ENCODE data around the gene LITAF.

The LITAF gene

GRCh38 chr16:11552440-11552839, 34.3 kb downstream of the LITAF start:
- no peak overlapping the region for H3K4me3 ChIP-seq (ENCODE audit: low read length)
- no peak for TF ChIP-seq CTCF (IDR thresholded peaks at IDR 0.05; ENCODE audit: insufficient read depth, low read depth, low read length, missing control alignments)
- DNase-seq (ENCODE audit: low read depth): no peak

GRCh38 chr16:11551842-11552241, 34.9 kb downstream of the LITAF start:
- no peak for DNase-seq (ENCODE audit: low read depth)
- no peak for TF ChIP-seq CTCF (IDR thresholded peaks at IDR 0.05; ENCODE audit: insufficient read depth, low read depth, low read length, missing control alignments)
- no peak overlapping the region for H3K4me3 ChIP-seq (ENCODE audit: low read length)

GRCh38 chr16:11550791-11551498, 35.8 kb downstream of the LITAF start:
- no peak for TF ChIP-seq CTCF (IDR thresholded peaks at IDR 0.05; ENCODE audit: insufficient read depth, low read depth, low read length, missing control alignments)
- DNase-seq (ENCODE audit: low read depth): no peak
- H3K4me3 ChIP-seq (ENCODE audit: low read length): no peak overlapping the region

- no peak for DNase-seq (ENCODE audit: low read depth)
- no peak for TF ChIP-seq CTCF (IDR thresholded peaks at IDR 0.05; ENCODE audit: insufficient read depth, low read depth, low read length, missing control alignments)
- no peak overlapping the region for H3K4me3 ChIP-seq (ENCODE audit: low read length)
These were observed 39.4 kb downstream of the LITAF start for GRCh38 chr16:11547118-11547916.

GRCh38 chr16:11546608-11547061, 40.1 kb downstream of the LITAF start:
- no peak for TF ChIP-seq CTCF (IDR thresholded peaks at IDR 0.05; ENCODE audit: insufficient read depth, low read depth, low read length, missing control alignments)
- H3K4me3 ChIP-seq (ENCODE audit: low read length): no peak overlapping the region

GRCh38 chr16:11543661-11544393, 42.9 kb downstream of the LITAF start:
- no peak for DNase-seq (ENCODE audit: low read depth)
- TF ChIP-seq CTCF (IDR thresholded peaks at IDR 0.05; ENCODE audit: insufficient read depth, low read depth, low read length, missing control alignments): no peak
- no peak overlapping the region for H3K4me3 ChIP-seq (ENCODE audit: low read length)

More at GRCh38 chr16:11546608-11547061, 40.1 kb downstream of the LITAF start:
- peak; percentile 40 for DNase-seq (ENCODE audit: low read depth)
